Lung microvascular endothelial cell (primary cell): ENCODE data around the gene PDXK. TPM values are rescaled to one million over a fixed set of nuclear protein-coding genes. Genes with fewer than 3 reads are reported as not detected.
A peak's percentile ranks its signal among the peaks of the same experiment; 100 is the strongest.

Experiments
- DNase-seq, 2 donors: peaks; one replicate each; pipeline versions ENCODE4 v3.0.0 to v3.0.0-alpha.2; 2010; ENCODE audit warnings: low read depth in 2 of 2
- total RNA-seq: library from RNA; depleted of rRNA; stranded (reverse); fragments of >200 nt; gene quantifications from 2 replicates; pipeline ENCODE4 v1.2.1, GENCODE V29; 2014

Gene PDXK
- total RNA-seq, 1 donor from 2014 or later = 23.6 TPM

- no peak for DNase-seq
Observed at GRCh38 chr21:43762303-43763128, 43.6 kb downstream of the PDXK start.

GRCh38 chr21:43763901-43764523 is 45.1 kb downstream of the PDXK start:
- DNase-seq = no peak

GRCh38 chr21:43764576-43765495 is 45.9 kb downstream of the PDXK start:
- no peak for DNase-seq

- DNase-seq = no peak
Observed at GRCh38 chr21:43766734-43767497, 48.0 kb downstream of the PDXK start.

- DNase-seq = no peak
Observed at GRCh38 chr21:43767498-43767983, 48.6 kb downstream of the PDXK start.

- DNase-seq = peak in 1 of 2 donors; percentile 70
Observed at GRCh38 chr21:43767984-43768867, 49.3 kb downstream of the PDXK start.

GRCh38 chr21:43768868-43769167 is 49.9 kb downstream of the PDXK start:
- DNase-seq = no peak

- DNase-seq = no peak
Observed at GRCh38 chr21:43769325-43769958, 50.5 kb downstream of the PDXK start.

- no peak for DNase-seq
Observed at GRCh38 chr21:43770066-43770655, 51.2 kb downstream of the PDXK start.

- no peak for DNase-seq
Observed at GRCh38 chr21:43771199-43771675, 52.3 kb downstream of the PDXK start.

GRCh38 chr21:43771698-43772424 is 52.9 kb downstream of the PDXK start:
- peak; percentile 42 to 78 for DNase-seq

- DNase-seq = no peak
Observed at GRCh38 chr21:43772425-43772821, 53.5 kb downstream of the PDXK start.

- no peak for DNase-seq
Observed at GRCh38 chr21:43774163-43774562, 55.2 kb downstream of the PDXK start.

GRCh38 chr21:43775190-43775589 is 56.3 kb downstream of the PDXK start:
- no peak for DNase-seq

- peak; percentile 73 to 75 for DNase-seq
Observed at GRCh38 chr21:43775795-43776430, 57.0 kb downstream of the PDXK start, which contains the start of gene CSTB. CSTB (minus strand) TSS chr21:43776308; CDS start chr21:43776269, 39 bp downstream.

- DNase-seq = no peak
Observed at GRCh38 chr21:43777953-43778352, 59.0 kb downstream of the PDXK start.

- no peak for DNase-seq
Observed at GRCh38 chr21:43778469-43779335, 59.8 kb downstream of the PDXK start.
